ENCODE results near the gene SF3A2. TPM values are rescaled to one million over a fixed set of nuclear protein-coding genes. Genes with fewer than 3 reads are reported as not detected.

The SF3A2 gene
- total and polyA plus RNA-seq, 10 donors, result 28.5 to 79.7 (median 45.0) TPM

GRCh38 chr19:2271234-2272103 lies 34.8 kb downstream of the SF3A2 start:
- no peaks in the 10 kb centered on the region for H3K27me3 ChIP-seq (replicated peaks in 1 of 7)
- TF ChIP-seq, protein P1, sequence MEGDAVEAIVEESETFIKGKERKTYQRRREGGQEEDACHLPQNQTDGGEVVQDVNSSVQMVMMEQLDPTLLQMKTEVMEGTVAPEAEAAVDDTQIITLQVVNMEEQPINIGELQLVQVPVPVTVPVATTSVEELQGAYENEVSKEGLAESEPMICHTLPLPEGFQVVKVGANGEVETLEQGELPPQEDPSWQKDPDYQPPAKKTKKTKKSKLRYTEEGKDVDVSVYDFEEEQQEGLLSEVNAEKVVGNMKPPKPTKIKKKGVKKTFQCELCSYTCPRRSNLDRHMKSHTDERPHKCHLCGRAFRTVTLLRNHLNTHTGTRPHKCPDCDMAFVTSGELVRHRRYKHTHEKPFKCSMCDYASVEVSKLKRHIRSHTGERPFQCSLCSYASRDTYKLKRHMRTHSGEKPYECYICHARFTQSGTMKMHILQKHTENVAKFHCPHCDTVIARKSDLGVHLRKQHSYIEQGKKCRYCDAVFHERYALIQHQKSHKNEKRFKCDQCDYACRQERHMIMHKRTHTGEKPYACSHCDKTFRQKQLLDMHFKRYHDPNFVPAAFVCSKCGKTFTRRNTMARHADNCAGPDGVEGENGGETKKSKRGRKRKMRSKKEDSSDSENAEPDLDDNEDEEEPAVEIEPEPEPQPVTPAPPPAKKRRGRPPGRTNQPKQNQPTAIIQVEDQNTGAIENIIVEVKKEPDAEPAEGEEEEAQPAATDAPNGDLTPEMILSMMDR (IDR thresholded peaks at IDR 0.05 in 8 of 11, conservative IDR thresholded peaks at IDR 0.05 in 3 of 11), result no peak
- peak; percentile 51 to 83 (median 64) for TF ChIP-seq POLR2AphosphoS5 (IDR thresholded peaks at IDR 0.05)
- peaks cover 49 to 83% (median 82%) of the 10 kb centered on the region in 6 donors for H3K4me1 ChIP-seq
- H3K36me3 ChIP-seq, result peaks cover 0 to 52% (median 36%) of the 10 kb centered on the region in 6 donors
- DNase-seq, result peak; percentile 85
- H3K9me3 ChIP-seq, result no peaks in the 10 kb centered on the region
- intact Hi-C loops (cut with DNase I; ENCODE audit: low total_unique reads), result loop anchor here (2.0 to 5.0 kb wide), 2 partner anchors 33 to 114 kb away; no protein-coding TSS in a partner anchor
- H3K4me3 ChIP-seq, result peak overlapping the region; percentile 92 to 100 (median 98)
- WGBS, 5 donors, result 17 to 32% (median 24%) methylated on average over 26 to 43 of the region's 43 CpGs
- H3K27ac ChIP-seq, result peak overlapping the region; percentile 93 to 100 (median 100)

GRCh38 chr19:2273356-2274184 lies 36.9 kb downstream of the SF3A2 start:
- H3K27ac ChIP-seq, result peak overlapping the region; percentile 72 to 100 (median 98)
- H3K4me3 ChIP-seq, result peak overlapping the region; percentile 6 to 100 (median 68)
- intact Hi-C loops (cut with DNase I; ENCODE audit: low total_unique reads), result loop anchor here (5.0 kb wide), 1 partner anchor 116 kb away; no protein-coding TSS in a partner anchor

DNA sequence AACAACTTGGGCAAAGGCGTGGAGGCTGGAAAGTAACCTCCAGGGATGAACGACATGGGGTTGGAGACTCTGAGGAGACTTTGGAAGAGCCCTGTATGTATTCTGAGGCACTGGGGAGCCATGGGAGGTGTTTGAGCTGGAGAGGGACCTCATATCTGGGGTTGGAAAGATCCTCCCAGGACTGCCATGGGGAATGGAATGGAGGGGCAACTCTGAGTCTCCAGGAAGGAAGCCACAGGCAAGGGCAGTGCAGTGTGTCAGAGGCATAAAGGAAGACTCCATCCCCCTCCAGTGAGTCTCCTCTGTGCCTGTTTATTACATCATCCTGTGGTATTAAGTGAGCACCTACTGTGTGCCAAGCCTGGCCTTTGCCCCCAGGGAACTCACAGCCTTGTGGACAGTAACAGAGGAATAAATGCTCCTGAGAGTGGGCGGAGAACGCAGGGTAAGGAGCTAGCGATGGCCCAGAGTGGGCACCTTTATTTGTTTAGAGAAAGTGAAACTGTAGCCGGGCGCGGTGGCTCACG lies 37.6 kb downstream of the SF3A2 start:
- intact Hi-C loops (cut with DNase I; ENCODE audit: low total_unique reads), result loop anchor here (5.0 kb wide), 1 partner anchor 117 kb away; no protein-coding TSS in a partner anchor
- TF ChIP-seq, protein P1 (IDR thresholded peaks at IDR 0.05 in 8 of 11, conservative IDR thresholded peaks at IDR 0.05 in 3 of 11), result no peak
- TF ChIP-seq POLR2A (IDR thresholded peaks at IDR 0.05), result peak in 1 of 3 donors; percentile 21
- peak in 1 of 3 donors; percentile 16 for TF ChIP-seq POLR2AphosphoS5 (IDR thresholded peaks at IDR 0.05)
- Histone ChIP-seq H3K9me3 (no peaks in the 10 kb centered on the region), H3K36me3 (peaks cover 0 to 76% (median 40%) of the 10 kb centered on the region in 6 donors), H3K27me3 (replicated peaks in 1 of 7) (no peaks in the 10 kb centered on the region), H3K4me3 (peak overlapping the region in 3 of 8 donors; percentile 99 to 100 (median 100)), H3K27ac (peak overlapping the region; percentile 72 to 100 (median 98)), H3K4me1 (peaks cover 43 to 84% (median 62%) of the 10 kb centered on the region in 6 donors)
- 85 to 96% (median 86%) methylated on average over 9 of the region's 9 CpGs for WGBS, 5 donors
- no peak for DNase-seq

More at GRCh38 chr19:2273356-2274184, 36.9 kb downstream of the SF3A2 start:
- no peaks in the 10 kb centered on the region for H3K27me3 ChIP-seq (replicated peaks in 1 of 7)
- DNase-seq, result peak; percentile 96
- TF ChIP-seq, protein P1 (IDR thresholded peaks at IDR 0.05 in 8 of 11, conservative IDR thresholded peaks at IDR 0.05 in 3 of 11), result peak; percentile 86 to 100 (median 98)
- TF ChIP-seq POLR2A (IDR thresholded peaks at IDR 0.05) (peak in 2 of 3 donors; percentile 22 to 31), POLR2AphosphoS5 (IDR thresholded peaks at IDR 0.05) (peak; percentile 91 to 96 (median 93))
- peaks cover 0 to 69% (median 40%) of the 10 kb centered on the region in 6 donors for H3K36me3 ChIP-seq
- H3K9me3 ChIP-seq, result no peaks in the 10 kb centered on the region
- 7 to 10% (median 8%) methylated on average over 37 to 45 of the region's 45 CpGs for WGBS, 5 donors
- H3K4me1 ChIP-seq, result peaks cover 43 to 82% (median 68%) of the 10 kb centered on the region in 6 donors
